LNCaP clone FGC (cell line): ENCODE results near the gene NLGN4X.

ENCODE experiments used
- DNase-seq: peaks from one replicate; pipeline ENCODE4 v3.0.0-alpha.2; 2011; ENCODE audit warnings: low read depth
- H3K4me3 ChIP-seq: 2 replicates; pipeline ENCODE4 v1.5.1; 2011; ENCODE audit warnings: mild to moderate bottlenecking, low read depth, low read length, control low read depth
- TF ChIP-seq, protein P1 (sequence below): IDR thresholded peaks from 2 replicates; pipeline ENCODE4 v1.5.1; 2012; ENCODE audit warnings: mild to moderate bottlenecking; ENCODE audit not compliant: control insufficient read depth, insufficient read depth; ENCODE audit errors: extremely low read depth

Gene NLGN4X

DNA sequence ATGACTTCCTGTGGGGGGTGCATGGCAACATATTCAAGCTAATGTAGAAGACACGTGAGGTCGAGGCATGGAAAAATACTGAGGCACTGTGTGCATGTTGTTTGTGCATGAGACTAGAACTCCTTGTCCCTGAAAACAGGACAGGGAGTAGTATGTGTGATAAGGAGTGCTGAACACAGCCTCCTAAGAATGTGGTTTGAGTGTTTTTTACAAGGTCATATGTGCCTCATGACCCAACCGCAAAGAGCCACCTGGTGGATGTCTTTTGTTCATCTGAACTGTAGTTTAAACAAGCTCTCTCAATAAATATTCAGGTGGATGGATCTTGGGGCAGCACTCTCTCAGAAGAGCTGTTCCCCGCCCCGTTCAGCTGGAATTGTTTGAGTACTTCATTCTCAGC, 226.6 kb downstream of the NLGN4X start:
- TF ChIP-seq, protein P1, sequence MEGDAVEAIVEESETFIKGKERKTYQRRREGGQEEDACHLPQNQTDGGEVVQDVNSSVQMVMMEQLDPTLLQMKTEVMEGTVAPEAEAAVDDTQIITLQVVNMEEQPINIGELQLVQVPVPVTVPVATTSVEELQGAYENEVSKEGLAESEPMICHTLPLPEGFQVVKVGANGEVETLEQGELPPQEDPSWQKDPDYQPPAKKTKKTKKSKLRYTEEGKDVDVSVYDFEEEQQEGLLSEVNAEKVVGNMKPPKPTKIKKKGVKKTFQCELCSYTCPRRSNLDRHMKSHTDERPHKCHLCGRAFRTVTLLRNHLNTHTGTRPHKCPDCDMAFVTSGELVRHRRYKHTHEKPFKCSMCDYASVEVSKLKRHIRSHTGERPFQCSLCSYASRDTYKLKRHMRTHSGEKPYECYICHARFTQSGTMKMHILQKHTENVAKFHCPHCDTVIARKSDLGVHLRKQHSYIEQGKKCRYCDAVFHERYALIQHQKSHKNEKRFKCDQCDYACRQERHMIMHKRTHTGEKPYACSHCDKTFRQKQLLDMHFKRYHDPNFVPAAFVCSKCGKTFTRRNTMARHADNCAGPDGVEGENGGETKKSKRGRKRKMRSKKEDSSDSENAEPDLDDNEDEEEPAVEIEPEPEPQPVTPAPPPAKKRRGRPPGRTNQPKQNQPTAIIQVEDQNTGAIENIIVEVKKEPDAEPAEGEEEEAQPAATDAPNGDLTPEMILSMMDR = no peak
- DNase-seq = no peak

GRCh38 chrX:5998901-5999300, 229.8 kb downstream of the NLGN4X start:
- DNase-seq = no peak
- TF ChIP-seq, protein P1 = no peak

More for the DNA sequence above, 226.6 kb downstream of the NLGN4X start:
- no peak overlapping the region for H3K4me3 ChIP-seq

GRCh38 chrX:5998456-5998855, 230.2 kb downstream of the NLGN4X start:
- no peak overlapping the region for H3K4me3 ChIP-seq
- TF ChIP-seq, protein P1 = no peak
- no peak for DNase-seq

More at GRCh38 chrX:5998901-5999300, 229.8 kb downstream of the NLGN4X start:
- no peak overlapping the region for H3K4me3 ChIP-seq

- TF ChIP-seq, protein P1 = no peak
- H3K4me3 ChIP-seq = no peak overlapping the region
- no peak for DNase-seq
These were observed 237.3 kb downstream of the NLGN4X start for GRCh38 chrX:5991393-5991792.

- no peak overlapping the region for H3K4me3 ChIP-seq
- DNase-seq = no peak
- TF ChIP-seq, protein P1 = no peak
These were observed 249.3 kb downstream of the NLGN4X start for GRCh38 chrX:5979338-5979737.

DNA sequence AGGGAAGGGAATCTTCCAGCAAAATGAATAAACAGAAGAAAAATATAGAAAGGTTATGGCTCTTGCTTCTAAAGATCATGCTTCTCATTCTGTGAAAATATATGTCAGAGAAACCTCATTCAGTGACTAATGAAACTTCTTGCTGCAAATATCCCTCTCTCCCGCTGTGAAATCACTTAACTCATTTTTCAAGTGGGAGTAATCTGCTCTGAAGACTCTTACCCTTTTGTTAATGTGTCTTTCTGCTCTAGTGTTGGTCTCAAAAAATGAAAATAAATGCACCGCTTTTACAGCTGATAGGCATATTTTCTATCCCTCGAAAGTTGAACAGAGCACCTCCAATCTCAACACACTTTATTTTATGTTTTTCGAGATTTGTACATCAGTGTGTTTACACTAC, 252.3 kb downstream of the NLGN4X start:
- DNase-seq = no peak
- no peak overlapping the region for H3K4me3 ChIP-seq
- TF ChIP-seq, protein P1 = no peak

DNA sequence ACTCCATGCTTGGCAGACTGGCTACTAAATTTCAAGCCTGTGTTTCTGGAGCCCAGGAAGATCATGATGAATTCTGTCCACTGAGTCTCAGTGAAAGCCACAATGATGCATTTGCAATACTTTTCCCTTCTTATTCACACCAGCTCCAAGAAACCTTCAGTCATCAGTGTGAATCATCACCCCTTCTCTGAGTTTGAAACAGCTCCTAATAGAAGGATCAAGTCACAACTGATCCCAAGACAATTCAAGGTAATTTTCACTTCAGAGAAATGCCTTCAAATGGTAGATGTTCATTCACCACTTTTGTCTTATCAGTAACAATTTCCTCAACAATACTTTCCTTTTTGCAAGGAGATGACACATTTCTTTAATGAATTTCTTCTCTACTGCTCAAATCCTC, 257.4 kb downstream of the NLGN4X start:
- DNase-seq = no peak
- TF ChIP-seq, protein P1 = no peak
- H3K4me3 ChIP-seq = no peak overlapping the region
